22Rv1 (cell line): Measurements from ENCODE around the gene ZNF600.
"Not testable (repeated sequence)": the region's sequence is repeated elsewhere in the genome, so short reads cannot be mapped to it uniquely, and the experiment has no call there.

Source experiments
- H3K27ac ChIP-seq: fragments of 450-650 bp; 2 replicates; pipeline ENCODE4 v1.5.1; 2017
- CTCF ChIP-seq: fragments of 450-650 bp; IDR thresholded peaks from 2 replicates; pipeline ENCODE4 v1.5.1; 2017; ENCODE audit warnings: mild to moderate bottlenecking
- ZFX ChIP-seq: fragments of 450-650 bp; IDR thresholded peaks from 2 replicates; pipeline ENCODE4 v1.6.1; 2017; ENCODE audit warnings: antibody characterized with exemption, borderline replicate concordance

The ZNF600 gene

GRCh38 chr19:52789440-52789839 is 2.8 kb upstream of the ZNF600 start:
- TF ChIP-seq ZFX (no peak), CTCF (no peak)
- H3K27ac ChIP-seq = no peak overlapping the region

- H3K27ac ChIP-seq = peak overlapping the region; percentile 70
- TF ChIP-seq CTCF = no peak
- TF ChIP-seq ZFX = no peak
Measured at GRCh38 chr19:52786078-52786463, 520 bp downstream of the ZNF600 start.

GRCh38 chr19:52785506-52785905 is 1.1 kb downstream of the ZNF600 start:
- TF ChIP-seq CTCF (no peak), ZFX (no peak)
- no peak overlapping the region for H3K27ac ChIP-seq

- H3K27ac ChIP-seq = not testable (repeated sequence)
Measured at GRCh38 chr19:52782864-52783263, 3.7 kb downstream of the ZNF600 start.

GRCh38 chr19:52778811-52779210 is 7.8 kb downstream of the ZNF600 start:
- no peak overlapping the region for H3K27ac ChIP-seq
- no peak for TF ChIP-seq CTCF
- TF ChIP-seq ZFX = no peak

GRCh38 chr19:52756447-52756846 is 30.1 kb downstream of the ZNF600 start:
- not testable (repeated sequence) for H3K27ac ChIP-seq

GRCh38 chr19:52749780-52750179 is 36.8 kb downstream of the ZNF600 start:
- TF ChIP-seq ZFX (no peak), CTCF (no peak)
- H3K27ac ChIP-seq = no peak overlapping the region

- TF ChIP-seq ZFX (no peak), CTCF (peak; percentile 36)
- no peak overlapping the region for H3K27ac ChIP-seq
Measured at GRCh38 chr19:52748336-52748950, 38.1 kb downstream of the ZNF600 start.

GRCh38 chr19:52745919-52746318 is 40.7 kb downstream of the ZNF600 start:
- H3K27ac ChIP-seq = not testable (repeated sequence)
